GM12872 (cell line): ENCODE data around the gene GMPR.

Experiments used
- TF ChIP-seq, protein P1 (sequence below): IDR thresholded peaks from 3 replicates; pipeline ENCODE4 v1.5.1; 2011; ENCODE audit warnings: low read depth, mild to moderate bottlenecking, low read length, moderate library complexity; ENCODE audit not compliant: insufficient read depth

GMPR gene

DNA sequence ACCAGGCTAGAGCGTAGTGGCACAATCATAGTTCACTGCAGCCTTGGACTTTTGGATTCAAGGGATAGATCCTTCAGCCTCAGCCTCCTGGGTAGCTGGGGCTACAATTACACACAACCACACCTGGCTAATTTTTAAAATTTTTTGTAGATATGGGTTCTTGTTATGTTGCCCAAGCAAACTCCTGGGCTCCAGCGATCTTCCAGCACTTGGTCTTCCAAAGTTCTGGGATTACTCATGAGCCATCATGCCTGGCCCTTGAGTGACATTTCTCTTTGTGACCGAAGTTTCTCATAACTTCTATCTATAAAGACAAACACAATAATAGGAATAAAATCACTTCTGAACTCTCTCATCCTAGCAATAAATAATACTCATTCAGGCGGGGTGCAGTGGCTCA, 26.1 kb upstream of the GMPR start:
- TF ChIP-seq, protein P1, sequence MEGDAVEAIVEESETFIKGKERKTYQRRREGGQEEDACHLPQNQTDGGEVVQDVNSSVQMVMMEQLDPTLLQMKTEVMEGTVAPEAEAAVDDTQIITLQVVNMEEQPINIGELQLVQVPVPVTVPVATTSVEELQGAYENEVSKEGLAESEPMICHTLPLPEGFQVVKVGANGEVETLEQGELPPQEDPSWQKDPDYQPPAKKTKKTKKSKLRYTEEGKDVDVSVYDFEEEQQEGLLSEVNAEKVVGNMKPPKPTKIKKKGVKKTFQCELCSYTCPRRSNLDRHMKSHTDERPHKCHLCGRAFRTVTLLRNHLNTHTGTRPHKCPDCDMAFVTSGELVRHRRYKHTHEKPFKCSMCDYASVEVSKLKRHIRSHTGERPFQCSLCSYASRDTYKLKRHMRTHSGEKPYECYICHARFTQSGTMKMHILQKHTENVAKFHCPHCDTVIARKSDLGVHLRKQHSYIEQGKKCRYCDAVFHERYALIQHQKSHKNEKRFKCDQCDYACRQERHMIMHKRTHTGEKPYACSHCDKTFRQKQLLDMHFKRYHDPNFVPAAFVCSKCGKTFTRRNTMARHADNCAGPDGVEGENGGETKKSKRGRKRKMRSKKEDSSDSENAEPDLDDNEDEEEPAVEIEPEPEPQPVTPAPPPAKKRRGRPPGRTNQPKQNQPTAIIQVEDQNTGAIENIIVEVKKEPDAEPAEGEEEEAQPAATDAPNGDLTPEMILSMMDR: no peak

DNA sequence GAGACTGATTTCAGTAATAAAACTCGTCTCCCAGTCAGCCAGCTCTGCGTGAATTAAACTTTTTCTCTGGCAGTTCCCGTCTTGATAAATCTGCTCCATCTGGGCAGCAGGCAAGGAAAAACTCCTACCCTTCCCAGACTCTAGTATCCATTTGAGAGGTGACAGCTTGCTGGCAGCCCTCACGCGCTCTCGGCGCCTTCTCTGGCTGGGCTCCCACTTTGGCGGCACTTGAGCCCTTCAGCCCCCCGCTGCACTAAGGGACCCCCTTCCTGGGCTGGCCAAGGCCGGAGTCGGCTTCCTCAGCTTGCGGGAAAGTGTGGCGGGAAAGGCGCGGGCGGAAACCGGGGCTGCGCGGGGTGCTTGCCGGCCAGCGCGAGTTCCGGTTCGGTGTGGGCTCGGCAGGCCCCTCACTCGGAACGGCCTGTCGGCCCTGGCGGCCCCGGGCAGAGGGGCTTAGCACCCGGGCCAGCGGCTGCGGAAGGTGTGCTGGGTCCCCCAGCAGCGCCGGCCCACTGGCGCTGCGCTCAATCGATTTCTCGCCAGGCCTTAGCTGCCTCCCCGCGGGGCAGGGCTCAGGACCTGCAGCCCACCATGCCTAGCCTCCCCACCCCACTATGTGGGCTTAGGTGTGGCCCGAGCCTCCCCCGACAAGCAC, 21.8 kb upstream of the GMPR start:
- TF ChIP-seq, protein P1: no peak

DNA sequence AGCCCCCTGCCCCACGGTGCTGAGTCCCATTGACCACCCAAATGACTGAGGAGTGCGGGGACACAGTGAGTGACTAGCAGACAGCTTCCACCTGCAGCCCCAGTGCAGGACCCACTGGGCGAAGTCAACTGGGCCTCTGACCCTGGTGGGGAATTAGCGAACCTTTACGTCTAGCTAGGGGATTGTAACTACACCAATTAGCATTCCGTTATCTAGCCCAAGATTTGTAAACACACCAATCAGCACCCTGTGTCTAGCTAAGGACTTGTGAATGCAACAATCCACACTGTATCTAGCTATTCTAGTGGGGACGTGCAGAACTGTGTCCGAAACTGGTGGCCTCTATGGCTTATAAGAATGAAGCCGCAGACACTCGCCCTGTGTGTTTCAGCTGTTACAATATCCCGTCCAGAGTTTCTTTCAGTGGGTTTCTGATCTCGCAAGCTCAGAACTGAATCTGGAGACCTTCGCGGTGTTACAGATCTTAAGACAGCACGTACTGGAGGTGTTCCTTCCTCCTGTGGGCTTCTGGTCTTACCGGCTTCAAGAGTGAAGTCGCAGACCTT, 21.1 kb upstream of the GMPR start:
- TF ChIP-seq, protein P1: no peak

DNA sequence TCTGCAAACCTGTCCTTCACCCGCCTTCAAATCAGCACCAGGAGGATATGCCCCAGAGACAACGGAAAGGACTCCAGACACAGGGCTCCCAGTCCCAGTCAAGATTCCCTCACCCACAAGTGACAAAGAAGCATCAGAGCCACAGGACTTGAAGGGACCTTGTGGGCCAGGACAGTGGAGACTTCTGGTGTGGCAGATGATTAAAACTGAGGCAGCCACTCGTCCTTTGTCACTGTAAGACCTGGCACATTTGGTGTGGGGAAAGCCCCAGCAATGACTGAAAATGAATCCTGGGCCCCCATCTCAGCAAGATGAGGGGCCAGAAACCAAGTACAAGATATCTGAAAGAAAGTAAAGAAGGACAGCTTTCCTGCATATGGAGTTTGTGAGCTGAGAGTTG, 15.6 kb upstream of the GMPR start:
- TF ChIP-seq, protein P1: no peak

DNA sequence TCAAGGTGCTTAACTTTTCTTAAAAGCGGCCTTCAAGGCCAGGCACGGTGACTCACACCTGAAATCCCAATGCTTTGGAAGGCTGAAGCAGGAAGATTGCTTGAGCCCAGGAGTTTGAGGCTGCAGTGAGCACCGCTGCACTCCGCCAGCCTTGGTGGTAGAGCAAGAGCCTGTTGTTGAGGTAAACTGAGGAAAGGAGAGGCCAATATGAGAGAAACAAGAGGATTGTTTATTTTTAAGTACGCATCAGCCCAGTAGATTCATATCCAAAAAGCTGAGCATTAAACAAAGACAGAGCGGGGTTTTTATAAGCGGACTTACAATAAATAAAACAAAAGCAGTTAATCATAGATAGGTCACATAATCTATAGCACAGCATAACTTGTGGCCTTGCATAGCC, 15.0 kb upstream of the GMPR start:
- TF ChIP-seq, protein P1: no peak

DNA sequence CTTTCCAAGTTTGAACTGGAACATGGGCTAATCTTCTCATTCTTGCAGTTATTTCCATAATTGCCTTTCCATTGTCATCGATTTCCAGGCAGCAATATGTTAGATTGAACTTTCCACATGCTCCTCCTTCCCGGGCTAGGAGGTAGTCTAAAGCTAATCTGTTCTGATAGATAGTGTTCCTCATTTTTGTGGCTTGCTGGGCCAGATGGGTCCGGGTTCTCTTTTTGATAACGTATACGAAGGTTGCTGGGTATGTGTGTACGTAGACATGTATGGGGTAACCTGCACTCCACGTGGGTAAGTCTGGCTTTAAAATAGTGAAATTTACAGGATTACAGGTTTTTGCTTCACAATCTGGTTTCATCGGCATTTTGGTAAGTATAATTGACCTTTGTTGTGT, 14.0 kb upstream of the GMPR start:
- TF ChIP-seq, protein P1: no peak

DNA sequence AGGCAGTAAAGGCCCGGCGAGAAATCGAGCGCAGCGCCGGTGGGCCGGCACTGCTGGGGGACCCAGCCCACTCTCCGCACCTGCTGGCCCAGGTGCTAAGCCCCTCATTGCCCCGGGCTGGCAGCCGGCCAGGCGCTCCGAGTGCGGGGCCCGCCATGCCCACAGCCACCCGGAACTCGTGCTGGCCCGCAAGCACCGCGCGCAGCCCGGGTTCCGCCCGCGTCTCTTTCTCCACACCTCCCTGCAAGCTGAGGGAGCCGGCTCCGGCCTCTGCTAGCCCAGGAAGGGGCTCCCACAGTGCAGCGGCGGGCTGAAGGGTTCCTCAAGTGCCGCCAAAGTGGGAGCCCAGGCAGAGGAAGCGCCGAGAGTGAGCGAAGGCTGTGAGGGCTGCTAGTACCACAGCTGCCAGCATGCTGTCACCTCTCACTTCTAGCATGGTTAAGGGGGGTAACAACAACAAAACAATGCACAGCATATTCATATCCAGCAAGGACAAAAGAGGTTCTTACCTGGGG, 11.3 kb upstream of the GMPR start:
- TF ChIP-seq, protein P1: no peak
